Measurements from ENCODE around the gene CDH23.

- TF ChIP-seq, protein P1, sequence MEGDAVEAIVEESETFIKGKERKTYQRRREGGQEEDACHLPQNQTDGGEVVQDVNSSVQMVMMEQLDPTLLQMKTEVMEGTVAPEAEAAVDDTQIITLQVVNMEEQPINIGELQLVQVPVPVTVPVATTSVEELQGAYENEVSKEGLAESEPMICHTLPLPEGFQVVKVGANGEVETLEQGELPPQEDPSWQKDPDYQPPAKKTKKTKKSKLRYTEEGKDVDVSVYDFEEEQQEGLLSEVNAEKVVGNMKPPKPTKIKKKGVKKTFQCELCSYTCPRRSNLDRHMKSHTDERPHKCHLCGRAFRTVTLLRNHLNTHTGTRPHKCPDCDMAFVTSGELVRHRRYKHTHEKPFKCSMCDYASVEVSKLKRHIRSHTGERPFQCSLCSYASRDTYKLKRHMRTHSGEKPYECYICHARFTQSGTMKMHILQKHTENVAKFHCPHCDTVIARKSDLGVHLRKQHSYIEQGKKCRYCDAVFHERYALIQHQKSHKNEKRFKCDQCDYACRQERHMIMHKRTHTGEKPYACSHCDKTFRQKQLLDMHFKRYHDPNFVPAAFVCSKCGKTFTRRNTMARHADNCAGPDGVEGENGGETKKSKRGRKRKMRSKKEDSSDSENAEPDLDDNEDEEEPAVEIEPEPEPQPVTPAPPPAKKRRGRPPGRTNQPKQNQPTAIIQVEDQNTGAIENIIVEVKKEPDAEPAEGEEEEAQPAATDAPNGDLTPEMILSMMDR (IDR thresholded peaks at IDR 0.05) = no peak
- no peak for TF ChIP-seq POLR2A (IDR thresholded peaks at IDR 0.05)
Measured at GRCh38 chr10:71542478-71542877, 145.8 kb downstream of the CDH23 start.

All from adrenal gland (tissue), 5 donors.